Vagina (tissue), 2 donors: Measurements from ENCODE around the gene NAXE.

Source experiments
- POLR2AphosphoS5 ChIP-seq, 2 donors: sonication (generic); formaldehyde crosslinking; IDR thresholded peaks; one replicate each; pipeline ENCODE4 v1.9.0; 2017; ENCODE audit warnings: antibody characterized with exemption in 2 of 2, mild to moderate bottlenecking in 2 of 2, low read depth in 1 of 2; ENCODE audit not compliant: insufficient read depth in 1 of 2
- TF ChIP-seq, protein P1 (sequence below), 3 experiments: fragments of 450-650 bp in 2 of 3; fragments of 200-600 bp in 1 of 3; sonication (generic) in 1 of 3; IDR thresholded peaks; one replicate each; pipeline ENCODE4 v1.5.1; 2017 to 2019; ENCODE audit warnings: antibody characterized with exemption in 3 of 3, mild to moderate bottlenecking in 2 of 3, moderate library complexity in 2 of 3

DNA sequence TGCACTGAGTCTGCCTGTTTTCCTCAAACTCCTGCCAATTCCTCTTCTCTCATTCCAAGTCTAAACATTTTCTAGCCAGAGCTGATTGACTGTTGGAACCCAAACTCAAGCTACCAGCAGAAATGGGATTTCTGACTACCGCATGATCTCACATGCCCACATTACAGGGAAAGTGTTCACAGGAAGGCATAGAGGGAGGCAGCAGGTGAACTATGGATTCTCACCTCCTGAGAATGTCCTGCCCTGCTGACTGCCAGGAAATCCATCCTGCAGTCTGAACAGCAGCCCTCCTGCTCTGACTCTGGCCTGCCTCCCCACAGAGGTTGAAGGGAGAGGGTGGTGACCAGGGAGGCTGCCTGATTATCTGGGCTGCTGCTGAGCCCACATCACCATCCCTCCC lies 41.7 kb upstream of the NAXE start:
- TF ChIP-seq, protein P1, sequence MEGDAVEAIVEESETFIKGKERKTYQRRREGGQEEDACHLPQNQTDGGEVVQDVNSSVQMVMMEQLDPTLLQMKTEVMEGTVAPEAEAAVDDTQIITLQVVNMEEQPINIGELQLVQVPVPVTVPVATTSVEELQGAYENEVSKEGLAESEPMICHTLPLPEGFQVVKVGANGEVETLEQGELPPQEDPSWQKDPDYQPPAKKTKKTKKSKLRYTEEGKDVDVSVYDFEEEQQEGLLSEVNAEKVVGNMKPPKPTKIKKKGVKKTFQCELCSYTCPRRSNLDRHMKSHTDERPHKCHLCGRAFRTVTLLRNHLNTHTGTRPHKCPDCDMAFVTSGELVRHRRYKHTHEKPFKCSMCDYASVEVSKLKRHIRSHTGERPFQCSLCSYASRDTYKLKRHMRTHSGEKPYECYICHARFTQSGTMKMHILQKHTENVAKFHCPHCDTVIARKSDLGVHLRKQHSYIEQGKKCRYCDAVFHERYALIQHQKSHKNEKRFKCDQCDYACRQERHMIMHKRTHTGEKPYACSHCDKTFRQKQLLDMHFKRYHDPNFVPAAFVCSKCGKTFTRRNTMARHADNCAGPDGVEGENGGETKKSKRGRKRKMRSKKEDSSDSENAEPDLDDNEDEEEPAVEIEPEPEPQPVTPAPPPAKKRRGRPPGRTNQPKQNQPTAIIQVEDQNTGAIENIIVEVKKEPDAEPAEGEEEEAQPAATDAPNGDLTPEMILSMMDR (IDR thresholded peaks at IDR 0.05), result no peak
- TF ChIP-seq POLR2AphosphoS5 (IDR thresholded peaks at IDR 0.05; ENCODE audit: insufficient read depth in 1 of 2, low read depth in 1 of 2), result no peak
